Mesenchymal stem cell (in vitro differentiated cells and primary cell): ENCODE data around the gene USP12.

Experiments used
- DNase-seq: peaks from one replicate; pipeline ENCODE4 v3.0.0-alpha.2; 2013
- H2AFZ ChIP-seq: one replicate; pipeline ENCODE4 v1.6.1; 2013; ENCODE audit warnings: low read depth, mild to moderate bottlenecking, control low read depth, inconsistent platforms, low read length, moderate library complexity
- H2AK5ac ChIP-seq: 2 replicates; pipeline ENCODE4 v1.6.1; 2013; ENCODE audit warnings: low read length, moderate library complexity, mild to moderate bottlenecking, inconsistent platforms; ENCODE audit not compliant: severe bottlenecking
- H2BK120ac ChIP-seq: one replicate; pipeline ENCODE4 v1.6.1; 2013; ENCODE audit warnings: low read depth, mild to moderate bottlenecking, inconsistent platforms, low read length, moderate library complexity
- H2BK12ac ChIP-seq, 2 experiments: one replicate each; pipeline ENCODE4 v1.6.1; 2013; ENCODE audit warnings: inconsistent platforms in 2 of 2, low read length in 2 of 2, mild to moderate bottlenecking in 2 of 2, moderate library complexity in 2 of 2, control low read depth in 1 of 2
- H2BK15ac ChIP-seq: one replicate; pipeline ENCODE4 v1.6.1; 2013; ENCODE audit warnings: mild to moderate bottlenecking, low read depth, inconsistent platforms; ENCODE audit not compliant: poor library complexity, severe bottlenecking
- H2BK5ac ChIP-seq: 2 replicates; pipeline ENCODE4 v1.6.1; 2013; ENCODE audit warnings: low read depth, mild to moderate bottlenecking, low read length, control low read depth, inconsistent platforms; ENCODE audit not compliant: poor library complexity, severe bottlenecking
- H3K14ac ChIP-seq, 2 experiments: one replicate each; pipeline ENCODE4 v1.6.1; 2013; ENCODE audit warnings: inconsistent platforms in 2 of 2, low read length in 2 of 2, control low read depth in 1 of 2, mild to moderate bottlenecking in 1 of 2, moderate library complexity in 1 of 2
- H3K18ac ChIP-seq, 2 experiments: one replicate each; pipeline ENCODE4 v1.6.1; 2013; ENCODE audit warnings: inconsistent platforms in 2 of 2, low read length in 2 of 2, control low read depth in 1 of 2, low read depth in 1 of 2, mild to moderate bottlenecking in 1 of 2
- H3K23ac ChIP-seq, 2 experiments: one replicate each; pipeline ENCODE4 v1.6.1; 2013; ENCODE audit warnings: inconsistent platforms in 2 of 2, low read length in 2 of 2, mild to moderate bottlenecking in 2 of 2, moderate library complexity in 2 of 2, control low read depth in 1 of 2
- H3K27ac ChIP-seq: 2 replicates; pipeline ENCODE4 v1.5.1; 2013; ENCODE audit warnings: mild to moderate bottlenecking, moderate library complexity, low read length, control low read depth, inconsistent platforms; ENCODE audit not compliant: poor library complexity, severe bottlenecking
- H3K27me3 ChIP-seq, 2 experiments: 2 replicates each; pipeline versions ENCODE4 v1.6.1 to v1.7.0; 2013; ENCODE audit warnings: low read length in 2 of 2, mild to moderate bottlenecking in 2 of 2, moderate library complexity in 2 of 2, control low read depth in 1 of 2, inconsistent platforms in 1 of 2; ENCODE audit not compliant: control insufficient read depth in 1 of 2, insufficient read depth in 1 of 2
- H3K36me3 ChIP-seq, 2 experiments: 2 replicates each; pipeline versions ENCODE4 v1.6.1 to v1.7.0; 2013; ENCODE audit warnings: low read length in 2 of 2, control low read depth in 1 of 2, inconsistent platforms in 1 of 2, low read depth in 1 of 2, mild to moderate bottlenecking in 1 of 2; ENCODE audit not compliant: insufficient read depth in 2 of 2, control insufficient read depth in 1 of 2
- H3K4ac ChIP-seq, 2 experiments: one replicate each; pipeline ENCODE4 v1.6.1; 2013; ENCODE audit warnings: inconsistent platforms in 2 of 2, low read length in 2 of 2, mild to moderate bottlenecking in 2 of 2, moderate library complexity in 2 of 2, control low read depth in 1 of 2, low read depth in 1 of 2
- H3K4me1 ChIP-seq: 2 replicates; pipeline ENCODE4 v1.6.1; 2013; ENCODE audit warnings: low read depth, low read length, control low read depth; ENCODE audit not compliant: control insufficient read depth, insufficient read depth
- H3K4me2 ChIP-seq: 2 replicates; pipeline ENCODE4 v1.6.1; 2013; ENCODE audit warnings: low read length, mild to moderate bottlenecking, inconsistent platforms; ENCODE audit not compliant: poor library complexity, severe bottlenecking
- H3K4me3 ChIP-seq, 2 experiments: 2 replicates each; pipeline versions ENCODE4 v1.5.1 to v1.7.0; 2013; ENCODE audit warnings: low read length in 2 of 2, mild to moderate bottlenecking in 2 of 2, control low read depth in 1 of 2, low read depth in 1 of 2; ENCODE audit not compliant: insufficient read depth in 1 of 2
- H3K79me1 ChIP-seq: replicated peaks from 2 replicates; pipeline ENCODE4 v1.6.1; 2013; ENCODE audit warnings: mild to moderate bottlenecking, control low read depth, low read length, inconsistent platforms; ENCODE audit not compliant: poor library complexity, severe bottlenecking
- H3K9ac ChIP-seq: 2 replicates; pipeline ENCODE4 v1.7.0; 2013; ENCODE audit warnings: mild to moderate bottlenecking, low read length, moderate library complexity
- H3K9me3 ChIP-seq: 2 replicates; pipeline ENCODE4 v1.7.0; 2013; ENCODE audit warnings: mild to moderate bottlenecking, low read length; ENCODE audit not compliant: control insufficient read depth
- H4K8ac ChIP-seq: one replicate; pipeline ENCODE4 v1.6.1; 2013; ENCODE audit warnings: inconsistent platforms, mild to moderate bottlenecking, low read length, moderate library complexity
- H4K91ac ChIP-seq: one replicate; pipeline ENCODE4 v1.6.1; 2013; ENCODE audit warnings: mild to moderate bottlenecking, low read length, inconsistent platforms
- WGBS: methylation state at CpG from one replicate; pipeline ENCODE4 v1.1.7; 2013; ENCODE audit warnings: mixed read lengths; 5-methylcytosine and 5-hydroxymethylcytosine counted together

Gene USP12

GRCh38 chr13:27172495-27172842, 858 bp upstream of the USP12 start:
- peaks cover 7% of the 10 kb centered on the region for H3K4me1 ChIP-seq
- peak overlapping the region; percentile 27 for H3K27ac ChIP-seq
- H3K14ac ChIP-seq = no peak overlapping the region
- DNase-seq = no peak
- H3K36me3 ChIP-seq = no peaks in the 10 kb centered on the region
- H3K27me3 ChIP-seq = no peaks in the 10 kb centered on the region
- WGBS = 35% methylated on average over 3 of the region's 3 CpGs
- H3K4ac ChIP-seq = no peak overlapping the region
- H3K9ac ChIP-seq = peak overlapping the region; percentile 91
- H3K23ac ChIP-seq = no peak overlapping the region
- H2AK5ac ChIP-seq = no peak overlapping the region
- peak overlapping the region in 1 of 2 experiments; percentile 87 for H3K4me3 ChIP-seq
- H4K91ac ChIP-seq = no peak overlapping the region
- H3K18ac ChIP-seq = no peak overlapping the region
- no peaks in the 10 kb centered on the region for H3K9me3 ChIP-seq
- H2AFZ ChIP-seq = no peak overlapping the region
- H3K4me2 ChIP-seq = peak overlapping the region; percentile 84
- no peaks in the 10 kb centered on the region for H3K79me1 ChIP-seq
- no peak overlapping the region for H2BK15ac ChIP-seq
- no peak overlapping the region for H2BK5ac ChIP-seq
- no peak overlapping the region for H2BK120ac ChIP-seq
- no peak overlapping the region for H4K8ac ChIP-seq
- H2BK12ac ChIP-seq = no peak overlapping the region

GRCh38 chr13:27171827-27172494, 350 bp upstream of the USP12 start:
- WGBS = under 1% methylated on average over 37 of the region's 73 CpGs
- H3K4me2 ChIP-seq = peak overlapping the region; percentile 84
- H4K8ac ChIP-seq = peak overlapping the region; percentile 85
- H2BK15ac ChIP-seq = peak overlapping the region; percentile 93
- peak overlapping the region; percentile 47 for H2BK5ac ChIP-seq
- H3K9ac ChIP-seq = peak overlapping the region; percentile 91
- H3K36me3 ChIP-seq = no peaks in the 10 kb centered on the region
- peak overlapping the region; percentile 74 for H3K27ac ChIP-seq
- H2AFZ ChIP-seq = no peak overlapping the region
- H3K18ac ChIP-seq = peak overlapping the region; percentile 75 to 91
- peak overlapping the region; percentile 99 for H2BK120ac ChIP-seq
- H4K91ac ChIP-seq = peak overlapping the region; percentile 61
- no peaks in the 10 kb centered on the region for H3K27me3 ChIP-seq
- no peak overlapping the region for H2BK12ac ChIP-seq
- H3K4me1 ChIP-seq = peaks cover 7% of the 10 kb centered on the region
- H3K4ac ChIP-seq = peak overlapping the region in 1 of 2 experiments; percentile 59
- H2AK5ac ChIP-seq = no peak overlapping the region
- H3K9me3 ChIP-seq = no peaks in the 10 kb centered on the region
- H3K79me1 ChIP-seq = no peaks in the 10 kb centered on the region
- H3K14ac ChIP-seq = no peak overlapping the region
- peak; percentile 90 for DNase-seq
- peak overlapping the region in 1 of 2 experiments; percentile 30 for H3K23ac ChIP-seq
- H3K4me3 ChIP-seq = peak overlapping the region; percentile 82 to 87

GRCh38 chr13:27170516-27171243, 931 bp downstream of the USP12 start:
- H2AFZ ChIP-seq = no peak overlapping the region
- peak overlapping the region; percentile 69 to 90 for H3K18ac ChIP-seq
- under 1% methylated on average over 23 of the region's 56 CpGs for WGBS
- no peak overlapping the region for H2AK5ac ChIP-seq
- peak overlapping the region; percentile 96 for H3K9ac ChIP-seq
- H3K27ac ChIP-seq = peak overlapping the region; percentile 57
- no peak overlapping the region for H2BK12ac ChIP-seq
- DNase-seq = no peak
- no peaks in the 10 kb centered on the region for H3K9me3 ChIP-seq
- peak overlapping the region in 1 of 2 experiments; percentile 14 for H3K23ac ChIP-seq
- peak overlapping the region; percentile 48 for H2BK15ac ChIP-seq
- peak overlapping the region in 1 of 2 experiments; percentile 44 for H3K14ac ChIP-seq
- peaks cover 7% of the 10 kb centered on the region for H3K4me1 ChIP-seq
- no peaks in the 10 kb centered on the region for H3K36me3 ChIP-seq
- H3K27me3 ChIP-seq = no peaks in the 10 kb centered on the region
- peak overlapping the region; percentile 96 for H3K4me2 ChIP-seq
- no peak overlapping the region for H4K91ac ChIP-seq
- H2BK5ac ChIP-seq = no peak overlapping the region
- H3K79me1 ChIP-seq = peaks cover 1% of the 10 kb centered on the region
- no peak overlapping the region for H4K8ac ChIP-seq
- peak overlapping the region; percentile 82 to 92 for H3K4me3 ChIP-seq
- peak overlapping the region; percentile 35 to 55 for H3K4ac ChIP-seq
- peak overlapping the region; percentile 92 for H2BK120ac ChIP-seq

GRCh38 chr13:27170221-27170515, 1.4 kb downstream of the USP12 start:
- 50% methylated on average over 4 of the region's 4 CpGs for WGBS
- DNase-seq = peak; percentile 83

More at GRCh38 chr13:27170221-27170515, 1.4 kb downstream of the USP12 start:
- H2BK12ac ChIP-seq = no peak overlapping the region
- no peak overlapping the region for H3K14ac ChIP-seq
- no peak overlapping the region for H2AFZ ChIP-seq
- H2BK120ac ChIP-seq = no peak overlapping the region
- peak overlapping the region; percentile 96 for H3K9ac ChIP-seq
- H2BK15ac ChIP-seq = no peak overlapping the region
- H4K8ac ChIP-seq = no peak overlapping the region
- no peak overlapping the region for H2AK5ac ChIP-seq
- H3K4me2 ChIP-seq = peak overlapping the region; percentile 96
- H3K27ac ChIP-seq = peak overlapping the region; percentile 57
- H3K23ac ChIP-seq = no peak overlapping the region
- no peaks in the 10 kb centered on the region for H3K9me3 ChIP-seq
- no peak overlapping the region for H3K18ac ChIP-seq
- H2BK5ac ChIP-seq = no peak overlapping the region
- H4K91ac ChIP-seq = no peak overlapping the region
- H3K4ac ChIP-seq = no peak overlapping the region
- H3K4me3 ChIP-seq = peak overlapping the region in 1 of 2 experiments; percentile 92
- peaks cover 7% of the 10 kb centered on the region for H3K4me1 ChIP-seq
- H3K27me3 ChIP-seq = no peaks in the 10 kb centered on the region
- peaks cover 1% of the 10 kb centered on the region for H3K79me1 ChIP-seq
- no peaks in the 10 kb centered on the region for H3K36me3 ChIP-seq
